Measurements from ENCODE around the gene NAIF1.

DNA sequence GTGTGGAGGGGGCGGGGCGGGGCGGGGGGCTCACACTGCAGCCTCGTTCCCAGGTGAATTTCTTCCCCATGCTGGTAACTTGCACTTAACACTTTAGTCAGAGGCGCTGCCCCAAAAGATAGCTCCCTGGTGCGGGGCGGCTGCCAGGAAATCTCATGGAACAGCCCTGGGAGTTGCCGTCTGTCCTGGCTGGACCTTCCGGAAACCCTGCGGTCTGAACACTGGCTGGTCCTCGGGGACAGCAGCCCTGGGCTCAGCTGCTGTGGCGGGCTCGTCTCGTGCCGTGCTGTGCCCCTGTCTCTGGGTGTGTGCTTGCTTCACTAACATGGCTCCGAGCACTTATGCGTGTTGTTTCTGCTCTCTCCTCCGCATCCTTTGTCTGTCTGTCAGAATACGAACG is 34.6 kb upstream of the NAIF1 start:
- TF ChIP-seq EZH2 (IDR thresholded peaks at IDR 0.05) = no peak
- TF ChIP-seq, protein P1, sequence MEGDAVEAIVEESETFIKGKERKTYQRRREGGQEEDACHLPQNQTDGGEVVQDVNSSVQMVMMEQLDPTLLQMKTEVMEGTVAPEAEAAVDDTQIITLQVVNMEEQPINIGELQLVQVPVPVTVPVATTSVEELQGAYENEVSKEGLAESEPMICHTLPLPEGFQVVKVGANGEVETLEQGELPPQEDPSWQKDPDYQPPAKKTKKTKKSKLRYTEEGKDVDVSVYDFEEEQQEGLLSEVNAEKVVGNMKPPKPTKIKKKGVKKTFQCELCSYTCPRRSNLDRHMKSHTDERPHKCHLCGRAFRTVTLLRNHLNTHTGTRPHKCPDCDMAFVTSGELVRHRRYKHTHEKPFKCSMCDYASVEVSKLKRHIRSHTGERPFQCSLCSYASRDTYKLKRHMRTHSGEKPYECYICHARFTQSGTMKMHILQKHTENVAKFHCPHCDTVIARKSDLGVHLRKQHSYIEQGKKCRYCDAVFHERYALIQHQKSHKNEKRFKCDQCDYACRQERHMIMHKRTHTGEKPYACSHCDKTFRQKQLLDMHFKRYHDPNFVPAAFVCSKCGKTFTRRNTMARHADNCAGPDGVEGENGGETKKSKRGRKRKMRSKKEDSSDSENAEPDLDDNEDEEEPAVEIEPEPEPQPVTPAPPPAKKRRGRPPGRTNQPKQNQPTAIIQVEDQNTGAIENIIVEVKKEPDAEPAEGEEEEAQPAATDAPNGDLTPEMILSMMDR (IDR thresholded peaks at IDR 0.05) = no peak
